ENCODE measurements around the gene AK5.
A peak's percentile ranks its signal among the peaks of the same experiment; 100 is the strongest.

AK5 gene, protein sequence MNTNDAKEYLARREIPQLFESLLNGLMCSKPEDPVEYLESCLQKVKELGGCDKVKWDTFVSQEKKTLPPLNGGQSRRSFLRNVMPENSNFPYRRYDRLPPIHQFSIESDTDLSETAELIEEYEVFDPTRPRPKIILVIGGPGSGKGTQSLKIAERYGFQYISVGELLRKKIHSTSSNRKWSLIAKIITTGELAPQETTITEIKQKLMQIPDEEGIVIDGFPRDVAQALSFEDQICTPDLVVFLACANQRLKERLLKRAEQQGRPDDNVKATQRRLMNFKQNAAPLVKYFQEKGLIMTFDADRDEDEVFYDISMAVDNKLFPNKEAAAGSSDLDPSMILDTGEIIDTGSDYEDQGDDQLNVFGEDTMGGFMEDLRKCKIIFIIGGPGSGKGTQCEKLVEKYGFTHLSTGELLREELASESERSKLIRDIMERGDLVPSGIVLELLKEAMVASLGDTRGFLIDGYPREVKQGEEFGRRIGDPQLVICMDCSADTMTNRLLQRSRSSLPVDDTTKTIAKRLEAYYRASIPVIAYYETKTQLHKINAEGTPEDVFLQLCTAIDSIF

GRCh38 chr1:77281491-77282186 lies at the start of gene AK5:
Gene AK5 (plus strand): TSS chr1:77282019. CDS start chr1:77282314, 295 bp downstream.
- peak; percentile 55 for DNase-seq

- no peak for DNase-seq
Measured at GRCh38 chr1:77232829-77233228, 49.0 kb upstream of the AK5 start.

GRCh38 chr1:77234096-77234495 lies 47.7 kb upstream of the AK5 start:
- DNase-seq, result no peak

GRCh38 chr1:77234943-77235342 lies 46.9 kb upstream of the AK5 start:
- DNase-seq, result no peak

DNA sequence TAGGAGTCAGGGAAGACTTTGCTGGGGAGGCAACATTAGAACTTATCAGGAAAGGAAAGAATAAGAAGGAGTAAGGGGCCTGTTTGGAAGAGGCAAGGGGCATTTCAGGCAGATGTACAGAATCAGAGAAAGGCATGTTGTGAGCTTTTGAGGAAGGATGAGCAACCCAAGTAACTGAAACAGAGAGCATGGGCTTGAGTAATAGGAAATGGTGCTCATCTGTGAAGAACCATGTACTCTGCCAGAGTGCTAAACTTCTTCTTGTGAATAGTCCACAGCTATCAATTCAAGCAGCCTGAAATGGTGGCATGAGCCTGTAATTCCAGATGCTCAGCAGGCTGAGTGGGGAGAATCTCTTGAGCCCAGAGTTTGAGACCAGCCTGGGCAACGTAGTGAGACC lies 43.4 kb upstream of the AK5 start:
- DNase-seq, result no peak

DNA sequence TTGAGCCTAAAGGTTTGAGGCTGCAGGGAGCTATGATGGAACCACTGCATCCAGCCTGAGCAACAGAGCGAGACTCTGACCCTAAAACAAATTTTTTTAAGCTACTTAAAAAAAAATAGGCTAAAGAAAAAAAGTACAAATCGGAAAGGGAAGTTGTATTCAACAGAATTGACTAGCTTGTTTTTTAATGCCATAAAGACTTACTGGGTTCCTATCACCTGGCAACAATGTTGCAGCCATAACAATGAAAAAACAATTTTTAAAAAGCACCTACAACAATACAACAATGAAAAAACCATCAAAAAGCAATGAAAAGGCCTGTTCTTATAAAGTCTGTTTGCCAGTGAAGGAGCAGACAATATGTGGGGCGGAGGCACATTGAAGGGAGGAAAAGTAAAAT lies 42.5 kb upstream of the AK5 start:
- no peak for DNase-seq

- no peak for DNase-seq
Measured at GRCh38 chr1:77245830-77246229, 36.0 kb upstream of the AK5 start.

DNA sequence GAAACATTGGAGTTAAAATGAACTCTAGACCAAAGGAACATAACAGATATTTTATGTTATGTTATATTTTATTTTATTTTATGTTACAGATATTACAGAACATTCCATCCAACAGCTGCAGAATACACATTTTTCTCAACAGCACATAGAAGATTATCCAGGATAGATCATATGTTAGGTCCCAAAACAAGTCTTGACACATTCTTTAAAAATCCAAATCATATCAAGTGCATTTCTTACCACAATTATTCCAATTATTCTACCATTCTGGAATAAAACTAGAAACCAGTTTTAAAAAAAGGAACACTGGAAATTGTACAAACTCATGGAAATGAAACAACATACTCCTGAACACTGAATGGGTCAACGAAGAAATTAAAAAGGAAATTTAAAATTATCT lies 31.7 kb upstream of the AK5 start:
- DNase-seq, result no peak

GRCh38 chr1:77253211-77253610 lies 28.6 kb upstream of the AK5 start:
- no peak for DNase-seq

DNA sequence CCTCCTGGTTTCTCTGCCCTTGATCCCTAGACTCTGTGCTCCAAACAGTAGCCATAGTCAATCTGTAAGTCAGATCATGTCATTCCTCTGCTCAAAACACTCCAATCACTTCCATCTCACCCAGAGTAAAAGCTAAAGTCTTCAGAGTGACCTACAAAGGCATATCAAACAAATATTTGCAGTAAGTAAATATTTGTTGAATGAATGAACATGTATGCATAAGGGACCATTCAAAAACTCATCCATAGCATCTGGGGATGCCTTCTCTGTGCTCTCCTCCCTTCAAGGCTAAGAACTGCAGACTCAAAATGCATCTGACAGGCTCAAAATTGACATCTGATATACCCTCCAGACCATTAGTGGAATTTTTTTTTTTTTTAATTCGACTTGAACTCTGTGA lies 18.1 kb upstream of the AK5 start:
- DNase-seq, result no peak

DNA sequence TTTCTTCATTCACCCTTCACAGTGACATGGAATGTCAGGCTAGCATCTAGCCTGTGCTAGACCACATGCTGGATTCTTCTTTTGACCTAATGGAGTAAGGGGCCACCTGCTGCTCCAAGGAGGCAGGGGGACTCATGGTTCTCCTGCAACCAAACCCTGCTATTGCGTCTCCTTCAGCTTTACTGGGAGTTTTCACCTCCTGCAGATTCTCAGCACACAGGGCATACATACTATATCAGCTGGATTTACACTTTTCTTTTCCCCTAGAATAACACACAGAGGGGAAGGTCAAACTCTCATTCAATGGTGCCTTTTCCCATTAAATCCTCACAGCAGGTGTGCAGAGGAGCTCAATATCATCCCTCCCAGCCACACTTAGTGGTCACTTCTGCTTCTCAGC lies 16.6 kb upstream of the AK5 start:
- DNase-seq, result no peak

- no peak for DNase-seq
Measured at GRCh38 chr1:77267035-77267434, 14.8 kb upstream of the AK5 start.

DNA sequence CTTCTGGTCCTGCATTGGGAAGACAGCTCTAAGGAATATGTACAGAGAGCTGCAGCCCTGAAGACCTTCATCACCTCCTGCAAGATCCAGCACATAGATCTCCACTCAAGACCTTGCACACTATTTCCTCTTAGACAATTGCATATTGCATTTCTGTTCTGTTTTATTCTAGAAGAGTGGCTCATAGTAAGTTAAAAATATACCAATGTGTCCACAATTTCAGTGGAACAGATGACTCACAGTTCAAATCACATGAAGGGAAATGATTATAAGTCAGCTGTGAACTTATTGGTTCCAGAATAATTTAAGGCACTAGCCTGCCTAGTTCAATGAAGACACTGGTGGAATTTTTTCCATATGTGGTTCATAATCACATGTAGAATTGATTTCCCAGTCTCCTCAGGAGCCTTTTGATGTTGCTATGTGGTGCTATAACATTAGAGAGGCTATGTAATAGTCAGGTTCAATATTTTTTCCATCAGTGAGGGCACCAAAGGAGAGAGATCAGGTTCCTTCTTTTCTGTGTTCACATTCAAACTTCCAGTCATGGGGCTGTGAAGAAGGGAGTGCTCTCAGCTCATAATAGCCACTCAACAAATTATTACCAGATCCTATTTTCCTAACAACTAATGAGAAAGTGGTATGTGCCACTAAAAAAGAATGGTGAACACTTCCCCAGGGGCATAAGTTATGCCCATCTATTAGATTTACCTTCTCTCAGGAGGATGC lies 9.8 kb upstream of the AK5 start:
- DNase-seq, result no peak

- no peak for DNase-seq
Measured at GRCh38 chr1:77273891-77274290, 7.9 kb upstream of the AK5 start.

DNA sequence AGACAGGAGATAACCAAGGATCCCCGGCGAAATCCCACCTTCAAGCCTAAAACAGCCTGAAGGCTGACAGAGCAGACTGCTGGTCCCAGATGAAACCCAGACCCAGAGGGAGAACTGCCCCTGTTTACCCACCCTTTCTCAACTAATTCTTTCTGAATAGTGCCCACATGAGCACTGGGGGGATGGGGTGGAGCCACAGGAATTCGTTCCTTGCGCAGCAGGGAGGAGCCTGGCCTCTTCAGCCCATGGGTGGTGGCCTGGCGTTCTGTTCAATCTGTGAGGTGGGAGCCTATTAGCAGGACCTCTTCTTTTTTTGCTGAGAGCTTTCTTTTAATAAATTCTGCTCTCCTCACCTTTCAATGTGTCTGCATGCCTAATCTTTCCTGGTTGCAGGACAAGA lies 6.6 kb upstream of the AK5 start:
- no peak for DNase-seq

- no peak for DNase-seq
Measured at GRCh38 chr1:77276941-77277340, 4.9 kb upstream of the AK5 start.

- no peak for DNase-seq
Measured at GRCh38 chr1:77279929-77280328, 1.9 kb upstream of the AK5 start.

GRCh38 chr1:77280962-77281361 lies 857 bp upstream of the AK5 start:
- no peak for DNase-seq

DNA sequence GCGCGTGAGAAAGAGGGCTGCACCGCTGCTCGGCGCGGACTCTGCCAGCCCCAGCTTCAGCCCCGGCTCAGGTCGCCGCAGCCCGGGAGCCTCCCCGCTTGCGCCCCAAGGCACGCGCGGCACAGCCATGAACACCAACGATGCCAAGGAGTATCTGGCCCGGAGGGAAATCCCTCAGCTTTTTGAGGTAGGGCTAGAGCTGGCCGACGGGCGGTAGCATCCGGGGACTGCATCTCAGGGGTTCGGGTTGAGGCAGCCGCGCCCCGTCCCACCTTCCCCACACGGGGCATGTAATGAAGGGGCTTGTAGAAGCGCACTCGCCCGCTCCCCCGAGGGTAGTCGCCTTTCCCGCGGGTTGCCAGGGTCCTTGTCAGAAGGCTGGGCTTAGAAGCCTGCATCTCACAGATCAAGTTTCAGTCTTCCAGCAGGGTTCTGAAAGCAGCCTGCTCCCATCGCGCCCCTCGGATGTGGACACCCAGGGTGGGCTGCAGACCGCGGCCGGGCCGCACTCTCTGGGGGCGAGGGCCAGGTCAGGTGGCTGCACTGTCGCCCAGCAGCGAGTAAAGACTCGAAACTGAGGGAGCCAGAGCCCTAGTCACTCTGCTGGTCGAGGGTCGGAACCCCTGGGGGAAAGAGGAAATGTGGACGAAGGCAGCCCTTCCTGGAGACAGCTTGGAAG lies 507 bp downstream of the AK5 start:
- peak; percentile 55 for DNase-seq

DNA sequence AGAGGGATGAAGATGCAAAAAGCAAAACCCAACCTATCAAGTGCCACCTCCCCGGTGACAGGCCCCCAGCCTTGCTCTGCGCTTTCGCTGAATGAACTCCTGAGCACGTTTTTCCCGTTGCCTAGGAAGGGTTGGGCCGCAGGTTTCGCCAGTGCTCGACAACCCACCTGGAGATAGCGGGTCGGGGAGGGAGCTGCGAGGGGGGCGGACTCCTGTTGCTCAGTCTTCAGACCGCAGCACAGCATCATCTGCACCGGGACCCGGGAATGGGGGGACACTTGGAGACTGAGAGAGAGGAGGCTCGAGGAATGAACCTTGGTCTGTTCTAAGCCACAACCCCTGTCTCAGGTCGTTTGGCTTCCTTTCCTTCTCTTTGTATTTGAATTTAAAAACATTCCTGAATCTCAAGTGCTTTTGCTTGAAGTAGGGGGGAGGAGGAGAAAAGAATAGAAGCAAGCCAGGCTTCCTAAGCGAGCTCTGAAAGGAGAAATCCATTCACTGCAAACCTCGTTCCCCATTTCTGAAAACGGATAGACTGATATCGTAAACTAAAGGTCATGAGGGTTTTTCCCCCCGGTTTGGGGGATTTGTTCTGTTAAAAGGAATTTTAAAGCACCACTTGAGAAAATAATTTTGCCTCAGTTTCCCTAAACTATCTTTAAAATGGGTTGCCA lies 1.2 kb downstream of the AK5 start:
- DNase-seq, result peak; percentile 39

DNA sequence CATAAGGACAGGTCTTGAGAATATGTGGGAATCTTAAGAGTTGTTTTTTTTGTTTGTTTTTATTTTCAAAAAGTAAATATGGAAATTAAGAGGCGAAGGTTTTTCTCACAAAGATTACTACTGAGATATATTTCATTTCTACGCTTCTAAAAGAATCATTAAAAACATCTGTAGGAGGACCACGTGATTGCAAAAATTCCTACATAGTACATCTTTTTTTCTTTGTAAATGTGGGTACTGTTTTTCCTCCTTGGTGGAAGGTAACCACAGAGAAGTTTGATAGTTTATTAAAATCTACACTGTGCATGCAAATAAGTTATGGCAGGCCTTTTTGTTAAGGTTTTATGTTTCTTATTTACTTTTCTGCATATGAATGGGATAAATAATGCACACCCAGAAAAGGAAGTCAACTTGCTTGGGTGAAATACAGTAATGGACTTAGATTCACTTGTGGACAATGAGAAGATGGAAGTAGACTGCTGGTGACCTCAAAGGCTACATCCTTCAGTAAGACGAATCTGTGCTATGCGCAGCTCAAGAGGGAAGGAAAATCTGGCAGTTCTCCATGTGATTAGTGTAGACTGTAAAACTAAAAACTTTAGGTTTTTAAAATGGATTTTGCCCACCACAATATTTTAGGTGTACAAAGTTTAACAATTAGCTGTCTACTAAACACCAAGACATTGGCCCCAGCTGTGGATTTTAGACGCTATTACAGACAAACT lies 2.0 kb downstream of the AK5 start:
- no peak for DNase-seq

DNA sequence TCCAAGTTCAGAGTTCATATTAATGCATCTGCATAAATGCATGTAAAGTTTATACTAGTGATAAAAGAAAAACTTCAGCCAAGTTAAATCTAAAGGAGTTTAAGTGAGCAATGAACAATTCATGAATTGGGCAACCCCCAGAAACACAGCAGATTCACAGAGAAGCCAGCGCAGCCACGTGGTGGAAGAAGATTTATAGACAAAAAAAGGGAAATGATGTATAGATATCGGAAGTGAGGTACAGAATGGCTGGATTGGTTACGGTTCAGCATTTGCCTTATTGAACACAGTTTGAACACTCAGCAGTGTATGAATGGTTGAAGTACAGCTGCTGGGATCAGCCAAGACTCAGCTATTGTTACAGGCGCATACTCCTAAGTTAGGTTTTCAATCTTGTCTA lies 5.7 kb downstream of the AK5 start:
- no peak for DNase-seq

All from NCI-H1105 treated with DMSO at 0.1 percent for 48 hours (cell line).